Measurements from ENCODE around the gene AP3D1.

GRCh38 chr19:2070986-2071673, 80.2 kb downstream of the AP3D1 start:
- TF ChIP-seq CTCF (IDR thresholded peaks at IDR 0.05; ENCODE audit: extremely low read depth in 1 of 2, insufficient read depth in 1 of 2, low read depth in 1 of 2, low read length in 2 of 2) (no peak), POLR2A (IDR thresholded peaks at IDR 0.05; ENCODE audit: low read depth, low read length) (no peak), POLR2AphosphoS5 (IDR thresholded peaks at IDR 0.05; ENCODE audit: insufficient read depth, low read depth, low read length) (no peak), EZH2 (IDR thresholded peaks at IDR 0.05; ENCODE audit: borderline replicate concordance, low read depth, low read length, severe bottlenecking) (no peak)

Measured in endothelial cell of umbilical vein (primary cell).